ENCODE measurements around the gene SLC24A3.

SLC24A3 gene

GRCh38 chr20:19268426-19268825 is 56.0 kb downstream of the SLC24A3 start (continued):
- no peak for TF ChIP-seq TOX (CRISPR knock-in tag; IDR thresholded peaks at IDR 0.05; ENCODE audit: borderline replicate concordance)

- TF ChIP-seq ZFP3 (CRISPR knock-in tag; IDR thresholded peaks at IDR 0.05) (no peak), ARNTL (CRISPR knock-in tag; IDR thresholded peaks at IDR 0.05; ENCODE audit: borderline replicate concordance, low read depth) (no peak), ZNF70 (CRISPR knock-in tag; IDR thresholded peaks at IDR 0.05) (no peak), RARB (CRISPR knock-in tag; IDR thresholded peaks at IDR 0.05) (no peak), ZFP30 (CRISPR knock-in tag; IDR thresholded peaks at IDR 0.05) (no peak), ESRRG (CRISPR knock-in tag; IDR thresholded peaks at IDR 0.05) (no peak), ZNF565 (CRISPR knock-in tag; conservative IDR thresholded peaks at IDR 0.05; ENCODE audit: low read depth) (no peak)
- TF ChIP-seq, protein P1, sequence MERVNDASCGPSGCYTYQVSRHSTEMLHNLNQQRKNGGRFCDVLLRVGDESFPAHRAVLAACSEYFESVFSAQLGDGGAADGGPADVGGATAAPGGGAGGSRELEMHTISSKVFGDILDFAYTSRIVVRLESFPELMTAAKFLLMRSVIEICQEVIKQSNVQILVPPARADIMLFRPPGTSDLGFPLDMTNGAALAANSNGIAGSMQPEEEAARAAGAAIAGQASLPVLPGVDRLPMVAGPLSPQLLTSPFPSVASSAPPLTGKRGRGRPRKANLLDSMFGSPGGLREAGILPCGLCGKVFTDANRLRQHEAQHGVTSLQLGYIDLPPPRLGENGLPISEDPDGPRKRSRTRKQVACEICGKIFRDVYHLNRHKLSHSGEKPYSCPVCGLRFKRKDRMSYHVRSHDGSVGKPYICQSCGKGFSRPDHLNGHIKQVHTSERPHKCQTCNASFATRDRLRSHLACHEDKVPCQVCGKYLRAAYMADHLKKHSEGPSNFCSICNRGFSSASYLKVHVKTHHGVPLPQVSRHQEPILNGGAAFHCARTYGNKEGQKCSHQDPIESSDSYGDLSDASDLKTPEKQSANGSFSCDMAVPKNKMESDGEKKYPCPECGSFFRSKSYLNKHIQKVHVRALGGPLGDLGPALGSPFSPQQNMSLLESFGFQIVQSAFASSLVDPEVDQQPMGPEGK (CRISPR knock-in tag; IDR thresholded peaks at IDR 0.05; ENCODE audit: borderline replicate concordance) = no peak
- TF ChIP-seq, protein P2, sequence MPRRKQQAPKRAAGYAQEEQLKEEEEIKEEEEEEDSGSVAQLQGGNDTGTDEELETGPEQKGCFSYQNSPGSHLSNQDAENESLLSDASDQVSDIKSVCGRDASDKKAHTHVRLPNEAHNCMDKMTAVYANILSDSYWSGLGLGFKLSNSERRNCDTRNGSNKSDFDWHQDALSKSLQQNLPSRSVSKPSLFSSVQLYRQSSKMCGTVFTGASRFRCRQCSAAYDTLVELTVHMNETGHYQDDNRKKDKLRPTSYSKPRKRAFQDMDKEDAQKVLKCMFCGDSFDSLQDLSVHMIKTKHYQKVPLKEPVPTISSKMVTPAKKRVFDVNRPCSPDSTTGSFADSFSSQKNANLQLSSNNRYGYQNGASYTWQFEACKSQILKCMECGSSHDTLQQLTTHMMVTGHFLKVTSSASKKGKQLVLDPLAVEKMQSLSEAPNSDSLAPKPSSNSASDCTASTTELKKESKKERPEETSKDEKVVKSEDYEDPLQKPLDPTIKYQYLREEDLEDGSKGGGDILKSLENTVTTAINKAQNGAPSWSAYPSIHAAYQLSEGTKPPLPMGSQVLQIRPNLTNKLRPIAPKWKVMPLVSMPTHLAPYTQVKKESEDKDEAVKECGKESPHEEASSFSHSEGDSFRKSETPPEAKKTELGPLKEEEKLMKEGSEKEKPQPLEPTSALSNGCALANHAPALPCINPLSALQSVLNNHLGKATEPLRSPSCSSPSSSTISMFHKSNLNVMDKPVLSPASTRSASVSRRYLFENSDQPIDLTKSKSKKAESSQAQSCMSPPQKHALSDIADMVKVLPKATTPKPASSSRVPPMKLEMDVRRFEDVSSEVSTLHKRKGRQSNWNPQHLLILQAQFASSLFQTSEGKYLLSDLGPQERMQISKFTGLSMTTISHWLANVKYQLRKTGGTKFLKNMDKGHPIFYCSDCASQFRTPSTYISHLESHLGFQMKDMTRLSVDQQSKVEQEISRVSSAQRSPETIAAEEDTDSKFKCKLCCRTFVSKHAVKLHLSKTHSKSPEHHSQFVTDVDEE (CRISPR knock-in tag; IDR thresholded peaks at IDR 0.05) = no peak
- no peak for ATAC-seq
Observed at GRCh38 chr20:19269737-19270340, 57.4 kb downstream of the SLC24A3 start.

- TF ChIP-seq ZFP30 (CRISPR knock-in tag; IDR thresholded peaks at IDR 0.05) (no peak), OSR1 (CRISPR knock-in tag; IDR thresholded peaks at IDR 0.05) (no peak), TOX (CRISPR knock-in tag; IDR thresholded peaks at IDR 0.05; ENCODE audit: borderline replicate concordance) (no peak), ESRRG (CRISPR knock-in tag; IDR thresholded peaks at IDR 0.05) (no peak), GLIS3 (CRISPR knock-in tag; IDR thresholded peaks at IDR 0.05) (no peak), ZNF8 (CRISPR knock-in tag; IDR thresholded peaks at IDR 0.05) (no peak), CSDC2 (CRISPR knock-in tag; IDR thresholded peaks at IDR 0.05) (no peak), ARNTL (CRISPR knock-in tag; IDR thresholded peaks at IDR 0.05; ENCODE audit: borderline replicate concordance, low read depth) (no peak), POU6F1 (CRISPR knock-in tag; IDR thresholded peaks at IDR 0.05; ENCODE audit: borderline replicate concordance, low read depth) (no peak), ISL1 (CRISPR knock-in tag; IDR thresholded peaks at IDR 0.05) (no peak), ZC3H10 (CRISPR knock-in tag; IDR thresholded peaks at IDR 0.05) (no peak)
- TF ChIP-seq, protein P3, sequence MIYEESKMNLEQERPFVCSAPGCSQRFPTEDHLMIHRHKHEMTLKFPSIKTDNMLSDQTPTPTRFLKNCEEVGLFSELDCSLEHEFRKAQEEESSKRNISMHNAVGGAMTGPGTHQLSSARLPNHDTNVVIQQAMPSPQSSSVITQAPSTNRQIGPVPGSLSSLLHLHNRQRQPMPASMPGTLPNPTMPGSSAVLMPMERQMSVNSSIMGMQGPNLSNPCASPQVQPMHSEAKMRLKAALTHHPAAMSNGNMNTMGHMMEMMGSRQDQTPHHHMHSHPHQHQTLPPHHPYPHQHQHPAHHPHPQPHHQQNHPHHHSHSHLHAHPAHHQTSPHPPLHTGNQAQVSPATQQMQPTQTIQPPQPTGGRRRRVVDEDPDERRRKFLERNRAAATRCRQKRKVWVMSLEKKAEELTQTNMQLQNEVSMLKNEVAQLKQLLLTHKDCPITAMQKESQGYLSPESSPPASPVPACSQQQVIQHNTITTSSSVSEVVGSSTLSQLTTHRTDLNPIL (CRISPR knock-in tag; IDR thresholded peaks at IDR 0.05; ENCODE audit: low read depth) = no peak
Observed at GRCh38 chr20:19271879-19272651, 59.6 kb downstream of the SLC24A3 start.

GRCh38 chr20:19272976-19273654 is 60.7 kb downstream of the SLC24A3 start:
- ATAC-seq = no peak
- TF ChIP-seq ZNF565 (CRISPR knock-in tag; conservative IDR thresholded peaks at IDR 0.05; ENCODE audit: low read depth) (no peak), ARNTL (CRISPR knock-in tag; IDR thresholded peaks at IDR 0.05; ENCODE audit: borderline replicate concordance, low read depth) (no peak), GLIS3 (CRISPR knock-in tag; IDR thresholded peaks at IDR 0.05) (no peak), TCF4 (CRISPR knock-in tag; IDR thresholded peaks at IDR 0.05; ENCODE audit: borderline replicate concordance) (no peak), ZFP30 (CRISPR knock-in tag; IDR thresholded peaks at IDR 0.05) (no peak), POU6F1 (CRISPR knock-in tag; IDR thresholded peaks at IDR 0.05; ENCODE audit: borderline replicate concordance, low read depth) (no peak)
- TF ChIP-seq, protein P4, sequence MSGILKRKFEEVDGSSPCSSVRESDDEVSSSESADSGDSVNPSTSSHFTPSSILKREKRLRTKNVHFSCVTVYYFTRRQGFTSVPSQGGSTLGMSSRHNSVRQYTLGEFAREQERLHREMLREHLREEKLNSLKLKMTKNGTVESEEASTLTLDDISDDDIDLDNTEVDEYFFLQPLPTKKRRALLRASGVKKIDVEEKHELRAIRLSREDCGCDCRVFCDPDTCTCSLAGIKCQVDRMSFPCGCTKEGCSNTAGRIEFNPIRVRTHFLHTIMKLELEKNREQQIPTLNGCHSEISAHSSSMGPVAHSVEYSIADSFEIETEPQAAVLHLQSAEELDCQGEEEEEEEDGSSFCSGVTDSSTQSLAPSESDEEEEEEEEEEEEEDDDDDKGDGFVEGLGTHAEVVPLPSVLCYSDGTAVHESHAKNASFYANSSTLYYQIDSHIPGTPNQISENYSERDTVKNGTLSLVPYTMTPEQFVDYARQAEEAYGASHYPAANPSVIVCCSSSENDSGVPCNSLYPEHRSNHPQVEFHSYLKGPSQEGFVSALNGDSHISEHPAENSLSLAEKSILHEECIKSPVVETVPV (CRISPR knock-in tag; IDR thresholded peaks at IDR 0.05) = no peak
- TF ChIP-seq, protein P3 (CRISPR knock-in tag; IDR thresholded peaks at IDR 0.05; ENCODE audit: low read depth) = no peak

More at GRCh38 chr20:19271879-19272651, 59.6 kb downstream of the SLC24A3 start:
- ATAC-seq = no peak
